Neural progenitor cell (in vitro differentiated cells): ENCODE measurements around the gene SSBP2. TPM values are rescaled to one million over a fixed set of nuclear protein-coding genes. Genes with fewer than 3 reads are reported as not detected.

Experiments
- DNase-seq: peaks from one replicate; pipeline ENCODE4 v3.0.0-alpha.2; 2016; ENCODE audit warnings: low spot score
- H2AFZ ChIP-seq: fragments of 200-600 bp; sonication (generic); replicated peaks from 2 replicates; pipeline ENCODE4 v1.6.1; 2016; ENCODE audit warnings: antibody characterized with exemption
- H3F3A ChIP-seq: fragments of 200-600 bp; sonication (generic); 2 replicates; pipeline ENCODE4 v1.6.1; 2016; ENCODE audit warnings: antibody characterized with exemption, low read depth
- H3K27ac ChIP-seq: fragments of 200-600 bp; sonication (generic); 2 replicates; pipeline ENCODE4 v1.5.1; 2016; ENCODE audit warnings: mild to moderate bottlenecking
- H3K27me3 ChIP-seq: fragments of 200-600 bp; sonication (generic); 2 replicates; pipeline ENCODE4 v1.6.1; 2016; ENCODE audit warnings: mild to moderate bottlenecking, moderate library complexity
- H3K36me3 ChIP-seq: fragments of 200-600 bp; sonication (generic); 2 replicates; pipeline ENCODE4 v1.5.1; 2016
- H3K4me1 ChIP-seq: fragments of 200-600 bp; sonication (generic); 2 replicates; pipeline ENCODE4 v1.6.1; 2016; ENCODE audit warnings: mixed run types
- H3K4me2 ChIP-seq: fragments of 200-600 bp; sonication (generic); 2 replicates; pipeline ENCODE4 v1.6.1; 2016
- H3K4me3 ChIP-seq: fragments of 200-600 bp; sonication (generic); 2 replicates; pipeline ENCODE4 v1.5.1; 2016
- H3K79me2 ChIP-seq: fragments of 200-600 bp; sonication (generic); 2 replicates; pipeline ENCODE4 v1.6.1; 2016; ENCODE audit warnings: low read depth
- H3K9ac ChIP-seq: fragments of 200-600 bp; sonication (generic); 2 replicates; pipeline ENCODE4 v1.6.1; 2016
- H3K9me3 ChIP-seq: fragments of 200-600 bp; sonication (generic); 2 replicates; pipeline ENCODE4 v1.5.1; 2016; ENCODE audit warnings: low read depth
- H4K20me1 ChIP-seq: fragments of 200-600 bp; sonication (generic); 2 replicates; pipeline ENCODE4 v1.6.1; 2016; ENCODE audit warnings: low read depth
- H3K27ac Mint-ChIP-seq: 3 replicates; pipeline ENCODE4 v1.8.0; 2021; ENCODE audit warnings: mixed read lengths
- H3K27me3 Mint-ChIP-seq: 2 replicates; pipeline ENCODE4 v1.8.0; 2022; ENCODE audit warnings: low read depth, mild to moderate bottlenecking, inconsistent platforms, moderate library complexity, mixed read lengths; ENCODE audit not compliant: insufficient read depth
- H3K36me3 Mint-ChIP-seq: 3 replicates; pipeline ENCODE4 v1.8.0; 2021; ENCODE audit warnings: mixed read lengths
- H3K4me1 Mint-ChIP-seq: 3 replicates; pipeline ENCODE4 v1.8.0; 2021; ENCODE audit warnings: mixed read lengths
- H3K4me3 Mint-ChIP-seq: 3 replicates; pipeline ENCODE4 v1.8.0; 2021; ENCODE audit warnings: mild to moderate bottlenecking, moderate library complexity, mixed read lengths
- H3K9me3 Mint-ChIP-seq: 3 replicates; pipeline ENCODE4 v1.8.0; 2020; ENCODE audit warnings: mixed read lengths
- EZH2 ChIP-seq: fragments of 200-600 bp; sonication (generic); IDR thresholded peaks from 2 replicates; pipeline ENCODE4 v1.6.1; 2017; ENCODE audit warnings: antibody characterized with exemption, mild to moderate bottlenecking, moderate library complexity
- EZH2phosphoT487 ChIP-seq: fragments of 200-600 bp; sonication (generic); IDR thresholded peaks from 2 replicates; pipeline ENCODE4 v1.6.1; 2017; ENCODE audit warnings: antibody characterized with exemption
- total RNA-seq: library from RNA; depleted of rRNA; stranded (reverse); fragments of >200 nt; gene quantifications from 2 replicates; pipeline ENCODE4 v1.2.3, GENCODE V29; 2015; ENCODE audit warnings: low replicate concordance
- TF ChIP-seq, protein P1 (sequence below): fragments of 200-600 bp; sonication (generic); IDR thresholded peaks from 2 replicates; pipeline ENCODE4 v1.5.1; 2017; ENCODE audit warnings: antibody characterized with exemption, mild to moderate bottlenecking

Gene SSBP2
- total RNA-seq, 1 donor from 2014 or later, result 175 TPM

DNA sequence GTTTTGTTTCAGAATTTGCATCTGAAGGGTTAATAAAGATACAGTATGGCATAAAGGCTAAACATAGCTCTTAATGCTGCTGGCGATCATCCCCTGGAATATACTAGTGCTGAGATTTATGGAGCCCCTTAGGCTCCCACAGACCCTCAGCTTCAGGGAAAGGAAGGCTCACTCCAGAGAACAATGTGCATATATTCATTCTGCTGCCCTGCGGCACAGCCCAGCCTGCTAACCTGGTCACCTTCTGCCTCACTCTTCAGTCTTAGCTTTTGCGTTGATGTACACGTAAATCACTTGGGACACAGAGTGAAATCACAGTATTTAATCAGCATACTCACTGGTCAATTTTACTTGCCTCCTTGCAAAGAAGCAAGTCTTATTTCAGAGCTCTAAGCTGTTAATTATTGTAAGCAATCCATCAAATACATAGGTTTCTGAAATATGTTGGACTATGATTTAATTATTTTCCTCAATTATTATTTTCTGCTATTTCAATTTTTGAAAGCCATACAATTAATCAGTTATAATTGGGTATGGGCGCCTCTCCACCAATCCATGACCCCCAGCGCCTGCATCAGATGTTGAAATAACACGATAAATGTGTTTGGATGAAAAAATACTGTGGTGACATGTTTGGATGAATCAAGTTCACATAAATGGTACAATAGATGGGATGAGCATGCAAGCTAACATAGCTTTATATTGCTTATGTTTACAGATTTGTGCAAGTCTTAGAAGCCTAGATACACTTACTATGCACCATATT lies 345.6 kb downstream of the SSBP2 start:
- no peaks in the 10 kb centered on the region for H3K27me3 Mint-ChIP-seq
- H3K4me3 Mint-ChIP-seq, result no peak overlapping the region
- H2AFZ ChIP-seq, result no peak overlapping the region

DNA sequence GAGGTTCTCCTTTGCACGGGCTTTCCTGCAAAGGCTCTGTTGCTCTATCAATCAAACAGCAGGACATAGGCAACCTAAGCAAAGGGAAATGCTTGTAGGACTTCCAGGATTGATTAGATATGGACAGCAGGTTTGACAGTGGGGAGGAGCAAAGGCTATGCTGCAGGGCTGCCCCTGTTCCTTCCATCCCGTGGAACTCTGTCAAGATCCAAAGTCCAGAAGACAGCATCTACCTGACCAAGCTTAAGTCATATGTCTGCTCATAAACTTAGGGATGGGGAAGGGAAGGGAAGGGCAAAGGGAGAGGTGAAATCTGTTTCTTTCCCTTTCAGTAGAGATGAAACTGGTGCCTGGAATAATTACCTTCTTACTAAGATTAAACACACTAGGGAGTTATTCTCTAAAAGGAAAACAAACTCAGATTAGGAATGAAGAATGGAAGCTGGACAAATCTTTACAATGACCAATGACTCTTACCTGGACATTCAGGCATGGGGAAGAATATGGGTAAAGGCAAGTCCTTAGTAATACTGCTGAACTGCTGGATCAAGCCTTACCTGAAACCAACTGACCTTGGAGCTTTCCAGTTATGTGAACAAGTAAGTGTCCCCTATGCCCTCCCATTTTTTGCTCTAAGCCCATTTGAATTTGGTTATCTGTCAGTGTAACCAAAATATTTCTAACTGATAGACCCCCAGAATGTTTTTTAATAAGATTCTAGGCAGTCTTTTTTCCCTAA lies 348.5 kb downstream of the SSBP2 start:
- Mint-ChIP-seq H3K4me1 (peaks cover 7% of the 10 kb centered on the region), H3K4me3 (no peak overlapping the region), H3K27ac (no peak overlapping the region), H3K9me3 (no peaks in the 10 kb centered on the region), H3K36me3 (no peaks in the 10 kb centered on the region), H3K27me3 (peaks cover 5% of the 10 kb centered on the region)
- Histone ChIP-seq H3K27me3 (no peaks in the 10 kb centered on the region), H3K4me3 (no peak overlapping the region), H2AFZ (no peak overlapping the region), H3F3A (peaks cover 7% of the 10 kb centered on the region), H3K27ac (no peak overlapping the region), H3K36me3 (no peaks in the 10 kb centered on the region), H3K4me2 (no peak overlapping the region), H3K9ac (no peak overlapping the region), H3K9me3 (no peaks in the 10 kb centered on the region), H3K4me1 (peaks cover 5% of the 10 kb centered on the region), H4K20me1 (no peaks in the 10 kb centered on the region), H3K79me2 (no peaks in the 10 kb centered on the region)
- DNase-seq, result no peak
- TF ChIP-seq, protein P1, sequence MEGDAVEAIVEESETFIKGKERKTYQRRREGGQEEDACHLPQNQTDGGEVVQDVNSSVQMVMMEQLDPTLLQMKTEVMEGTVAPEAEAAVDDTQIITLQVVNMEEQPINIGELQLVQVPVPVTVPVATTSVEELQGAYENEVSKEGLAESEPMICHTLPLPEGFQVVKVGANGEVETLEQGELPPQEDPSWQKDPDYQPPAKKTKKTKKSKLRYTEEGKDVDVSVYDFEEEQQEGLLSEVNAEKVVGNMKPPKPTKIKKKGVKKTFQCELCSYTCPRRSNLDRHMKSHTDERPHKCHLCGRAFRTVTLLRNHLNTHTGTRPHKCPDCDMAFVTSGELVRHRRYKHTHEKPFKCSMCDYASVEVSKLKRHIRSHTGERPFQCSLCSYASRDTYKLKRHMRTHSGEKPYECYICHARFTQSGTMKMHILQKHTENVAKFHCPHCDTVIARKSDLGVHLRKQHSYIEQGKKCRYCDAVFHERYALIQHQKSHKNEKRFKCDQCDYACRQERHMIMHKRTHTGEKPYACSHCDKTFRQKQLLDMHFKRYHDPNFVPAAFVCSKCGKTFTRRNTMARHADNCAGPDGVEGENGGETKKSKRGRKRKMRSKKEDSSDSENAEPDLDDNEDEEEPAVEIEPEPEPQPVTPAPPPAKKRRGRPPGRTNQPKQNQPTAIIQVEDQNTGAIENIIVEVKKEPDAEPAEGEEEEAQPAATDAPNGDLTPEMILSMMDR, result no peak
- TF ChIP-seq EZH2phosphoT487 (no peak), EZH2 (no peak)

More for the DNA sequence above, 345.6 kb downstream of the SSBP2 start:
- H3K4me1 Mint-ChIP-seq, result peaks cover 17% of the 10 kb centered on the region
- H3K27ac ChIP-seq, result no peak overlapping the region
- no peak overlapping the region for H3K27ac Mint-ChIP-seq
- H3K79me2 ChIP-seq, result no peaks in the 10 kb centered on the region
- no peaks in the 10 kb centered on the region for H3K27me3 ChIP-seq
- DNase-seq, result no peak
- peaks cover 22% of the 10 kb centered on the region for H3K4me1 ChIP-seq
- H3F3A ChIP-seq, result peaks cover 21% of the 10 kb centered on the region
- no peaks in the 10 kb centered on the region for H3K9me3 ChIP-seq
- TF ChIP-seq, protein P1, result no peak
- TF ChIP-seq EZH2phosphoT487 (no peak), EZH2 (no peak)
- no peaks in the 10 kb centered on the region for H3K36me3 Mint-ChIP-seq
- H3K4me2 ChIP-seq, result no peak overlapping the region
- no peak overlapping the region for H3K9ac ChIP-seq
- H3K4me3 ChIP-seq, result no peak overlapping the region
- no peaks in the 10 kb centered on the region for H4K20me1 ChIP-seq
- no peaks in the 10 kb centered on the region for H3K36me3 ChIP-seq
- H3K9me3 Mint-ChIP-seq, result no peaks in the 10 kb centered on the region

DNA sequence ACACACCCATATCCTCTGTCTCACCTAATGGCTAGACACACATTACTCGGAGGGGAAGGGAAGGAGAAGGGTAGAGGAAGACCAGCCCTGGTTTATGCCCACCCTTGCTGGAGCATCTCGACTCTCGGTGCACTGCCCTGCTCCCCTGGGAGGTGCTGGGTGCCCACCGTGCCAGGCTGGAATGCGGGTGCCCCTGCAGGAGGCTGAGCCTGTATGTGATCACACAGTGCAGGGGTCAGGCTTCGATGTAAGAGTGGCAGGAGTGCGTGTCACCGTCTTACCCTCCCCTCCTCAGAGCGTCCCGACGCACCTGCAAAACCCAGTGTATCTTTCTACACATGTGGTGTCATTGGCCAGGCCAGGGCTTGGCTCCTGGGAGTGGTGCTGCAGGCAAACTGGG lies 349.6 kb downstream of the SSBP2 start:
- Histone ChIP-seq H3K4me2 (no peak overlapping the region), H2AFZ (no peak overlapping the region), H3K4me1 (no peaks in the 10 kb centered on the region), H3K36me3 (no peaks in the 10 kb centered on the region), H4K20me1 (no peaks in the 10 kb centered on the region), H3K79me2 (no peaks in the 10 kb centered on the region), H3K9ac (no peak overlapping the region), H3F3A (no peaks in the 10 kb centered on the region), H3K4me3 (no peak overlapping the region), H3K9me3 (no peaks in the 10 kb centered on the region), H3K27ac (no peak overlapping the region), H3K27me3 (no peaks in the 10 kb centered on the region)
- Mint-ChIP-seq H3K4me3 (no peak overlapping the region), H3K9me3 (no peaks in the 10 kb centered on the region), H3K27me3 (peaks cover 5% of the 10 kb centered on the region), H3K36me3 (no peaks in the 10 kb centered on the region), H3K27ac (no peak overlapping the region), H3K4me1 (peaks cover 10% of the 10 kb centered on the region)
- DNase-seq, result no peak
- no peak for TF ChIP-seq EZH2phosphoT487
- no peak for TF ChIP-seq EZH2
- TF ChIP-seq, protein P1, result no peak
